ENCODE results near the gene SLC1A2. TPM values are rescaled to one million over a fixed set of nuclear protein-coding genes. Genes with fewer than 3 reads are reported as not detected.

Gene SLC1A2
- total RNA-seq, 1 experiment from 2014 or later: 0.50 TPM

DNA sequence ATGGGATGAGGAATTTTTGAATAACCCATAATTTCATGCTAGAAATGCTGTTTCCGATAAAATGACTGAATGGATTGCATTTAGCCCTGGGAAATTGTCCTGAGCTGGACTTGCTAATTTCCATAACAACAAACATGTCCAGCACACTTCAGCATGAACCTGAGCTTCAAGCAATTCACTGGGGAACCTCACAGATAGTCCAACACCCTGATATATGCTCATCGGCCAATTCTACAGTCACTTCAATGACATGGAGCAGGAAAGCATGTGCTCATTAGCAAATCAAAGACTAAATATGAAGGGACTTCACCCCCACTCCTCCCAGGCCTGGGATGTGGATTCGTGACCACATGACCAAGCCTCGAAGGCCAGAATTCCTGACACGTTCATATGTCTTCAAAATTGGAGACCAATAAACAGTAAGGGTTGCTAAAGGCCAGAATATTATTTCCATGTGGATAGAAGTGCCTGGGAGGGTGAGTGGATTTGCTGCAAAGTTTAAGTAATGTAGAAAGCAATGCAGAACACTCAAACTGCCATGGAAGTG, 131.9 kb downstream of the SLC1A2 start:
- no peaks in the 10 kb centered on the region for H3K9me3 ChIP-seq (ENCODE audit: control insufficient read depth, low read depth, low read length)
- H3K14ac ChIP-seq (ENCODE audit: insufficient read depth, low read length): no peak overlapping the region
- no peak overlapping the region for H2BK120ac ChIP-seq (ENCODE audit: low read depth, low read length, poor library complexity, severe bottlenecking)
- H3K4me1 ChIP-seq (ENCODE audit: insufficient read depth, low read length): no peaks in the 10 kb centered on the region
- no peak overlapping the region for H3K4me2 ChIP-seq (ENCODE audit: insufficient read depth, insufficient read length, low read length)
- H3K27me3 ChIP-seq (ENCODE audit: insufficient read depth, low read length): no peaks in the 10 kb centered on the region
- no peak overlapping the region for H3K56ac ChIP-seq (ENCODE audit: insufficient read length, low read depth, low read length)
- Mint-ChIP-seq H3K27ac (no peak overlapping the region), H3K4me1 (no peaks in the 10 kb centered on the region), H3K36me3 (ENCODE audit: insufficient read depth in 1 of 3, low read depth in 3 of 3) (no peaks in the 10 kb centered on the region), H3K27me3 (ENCODE audit: low read depth) (peaks cover 4% of the 10 kb centered on the region; the same call in 1 of the 2 replicates), H3K9me3 (no peaks in the 10 kb centered on the region), H3K4me3 (no peak overlapping the region)
- H4K20me1 ChIP-seq (ENCODE audit: control insufficient read depth, insufficient read depth, insufficient read length): no peaks in the 10 kb centered on the region
- no peak overlapping the region for H3T11ph ChIP-seq (ENCODE audit: low read length)
- no peak overlapping the region for H4K5ac ChIP-seq (ENCODE audit: insufficient read length, low read depth, low read length)
- H4K91ac ChIP-seq (ENCODE audit: insufficient read length, low read depth, low read length): no peak overlapping the region
- H2AFZ ChIP-seq (ENCODE audit: low read length): no peak overlapping the region
- no peak for DNase-seq
- no peak overlapping the region for H3K18ac ChIP-seq (ENCODE audit: insufficient read length, low read depth, low read length)
- no peaks in the 10 kb centered on the region for H3K23me2 ChIP-seq (ENCODE audit: insufficient read length, low read depth, low read length, poor library complexity, severe bottlenecking)
- no peaks in the 10 kb centered on the region for H3K79me2 ChIP-seq (ENCODE audit: insufficient read depth, low read length)
- no peaks in the 10 kb centered on the region for H3K79me1 ChIP-seq (ENCODE audit: insufficient read depth, low read depth, low read length, poor library complexity, severe bottlenecking)
- no peak overlapping the region for H3K4ac ChIP-seq (ENCODE audit: low read depth, low read length)
- no CpG with 5 or more reads among the region's 5 CpGs for WGBS (ENCODE audit: extremely low coverage, insufficient read length, low lambda C conversion rate)
- H3K9ac ChIP-seq (ENCODE audit: extremely low read depth, insufficient read length, low read length): no peak overlapping the region
- H2BK5ac ChIP-seq (ENCODE audit: insufficient read length, low read length): no peak overlapping the region
- no peak overlapping the region for H2BK20ac ChIP-seq (ENCODE audit: low read depth, low read length, poor library complexity, severe bottlenecking)
- TF ChIP-seq, protein P1, sequence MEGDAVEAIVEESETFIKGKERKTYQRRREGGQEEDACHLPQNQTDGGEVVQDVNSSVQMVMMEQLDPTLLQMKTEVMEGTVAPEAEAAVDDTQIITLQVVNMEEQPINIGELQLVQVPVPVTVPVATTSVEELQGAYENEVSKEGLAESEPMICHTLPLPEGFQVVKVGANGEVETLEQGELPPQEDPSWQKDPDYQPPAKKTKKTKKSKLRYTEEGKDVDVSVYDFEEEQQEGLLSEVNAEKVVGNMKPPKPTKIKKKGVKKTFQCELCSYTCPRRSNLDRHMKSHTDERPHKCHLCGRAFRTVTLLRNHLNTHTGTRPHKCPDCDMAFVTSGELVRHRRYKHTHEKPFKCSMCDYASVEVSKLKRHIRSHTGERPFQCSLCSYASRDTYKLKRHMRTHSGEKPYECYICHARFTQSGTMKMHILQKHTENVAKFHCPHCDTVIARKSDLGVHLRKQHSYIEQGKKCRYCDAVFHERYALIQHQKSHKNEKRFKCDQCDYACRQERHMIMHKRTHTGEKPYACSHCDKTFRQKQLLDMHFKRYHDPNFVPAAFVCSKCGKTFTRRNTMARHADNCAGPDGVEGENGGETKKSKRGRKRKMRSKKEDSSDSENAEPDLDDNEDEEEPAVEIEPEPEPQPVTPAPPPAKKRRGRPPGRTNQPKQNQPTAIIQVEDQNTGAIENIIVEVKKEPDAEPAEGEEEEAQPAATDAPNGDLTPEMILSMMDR (conservative IDR thresholded peaks at IDR 0.05): no peak
- no peak overlapping the region for H4K8ac ChIP-seq (replicated peaks; ENCODE audit: insufficient read length, low read depth, low read length)
- no peak overlapping the region for H2BK15ac ChIP-seq (ENCODE audit: low read depth, low read length)
- H2BK12ac ChIP-seq (ENCODE audit: insufficient read length, low read depth, low read length): no peak overlapping the region
- no peak overlapping the region for H3K23ac ChIP-seq (ENCODE audit: insufficient read length, low read depth, low read length)
- no peak overlapping the region for H2AK5ac ChIP-seq (ENCODE audit: insufficient read length, low read length)
- no peak overlapping the region for H3K27ac ChIP-seq (ENCODE audit: insufficient read length, low read depth, low read length)

Measured in H9 (cell line).